GM19467 (cell line): ENCODE measurements around the gene FTSJ1.
"Not testable (repeated sequence)": the region's sequence is repeated elsewhere in the genome, so short reads cannot be mapped to it uniquely, and the experiment has no call there.

Experiments
- ATAC-seq: cut with Tn5 transposase; IDR thresholded peaks from one replicate; pipeline ENCODE4 v1.9.1; 2021; ENCODE audit warnings: mild to moderate bottlenecking, moderate library complexity; ENCODE audit not compliant: unreplicated experiment

Gene FTSJ1

GRCh38 chrX:48521353-48522243, 45.6 kb downstream of the FTSJ1 start, which contains the start of gene EBP:
TSS of gene EBP (plus strand) at chrX:48521808. CDS start at chrX:48523772, 1,964 bp downstream.
- peak; percentile 95 for ATAC-seq

- no peak for ATAC-seq
Measured at GRCh38 chrX:48522291-48522690, 46.3 kb downstream of the FTSJ1 start.

DNA sequence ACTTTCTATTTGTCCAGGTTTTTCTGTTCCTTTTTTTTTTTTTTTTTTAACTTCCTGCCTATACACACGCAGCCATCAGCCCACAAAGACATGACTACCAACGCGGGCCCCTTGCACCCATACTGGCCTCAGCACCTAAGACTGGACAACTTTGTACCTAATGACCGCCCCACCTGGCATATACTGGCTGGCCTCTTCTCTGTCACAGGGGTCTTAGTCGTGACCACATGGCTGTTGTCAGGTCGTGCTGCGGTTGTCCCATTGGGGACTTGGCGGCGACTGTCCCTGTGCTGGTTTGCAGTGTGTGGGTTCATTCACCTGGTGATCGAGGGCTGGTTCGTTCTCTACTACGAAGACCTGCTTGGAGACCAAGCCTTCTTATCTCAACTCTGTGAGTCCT, 47.7 kb downstream of the FTSJ1 start:
- no peak for ATAC-seq

- ATAC-seq, result not testable (repeated sequence)
Measured at GRCh38 chrX:48525853-48526252, 49.9 kb downstream of the FTSJ1 start.

DNA sequence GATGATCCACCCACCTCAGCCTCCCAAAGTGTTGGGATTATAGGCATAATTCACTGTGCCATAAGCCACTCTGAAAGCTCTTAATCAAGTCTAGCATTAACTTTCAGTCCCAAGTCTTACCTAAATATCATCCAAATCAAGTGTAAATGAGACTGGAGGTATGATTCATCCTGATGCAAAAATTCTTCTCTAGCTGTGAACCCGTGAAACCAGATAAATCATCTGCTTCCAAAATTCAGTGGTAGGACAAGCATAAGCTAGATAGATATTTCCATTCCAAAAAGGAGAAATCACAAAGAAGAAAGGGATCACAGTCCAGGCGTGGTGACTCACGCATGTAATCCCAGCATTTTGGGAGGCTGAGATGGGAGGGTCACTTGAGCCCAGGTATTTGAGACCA, 54.7 kb downstream of the FTSJ1 start:
- ATAC-seq, result no peak

DNA sequence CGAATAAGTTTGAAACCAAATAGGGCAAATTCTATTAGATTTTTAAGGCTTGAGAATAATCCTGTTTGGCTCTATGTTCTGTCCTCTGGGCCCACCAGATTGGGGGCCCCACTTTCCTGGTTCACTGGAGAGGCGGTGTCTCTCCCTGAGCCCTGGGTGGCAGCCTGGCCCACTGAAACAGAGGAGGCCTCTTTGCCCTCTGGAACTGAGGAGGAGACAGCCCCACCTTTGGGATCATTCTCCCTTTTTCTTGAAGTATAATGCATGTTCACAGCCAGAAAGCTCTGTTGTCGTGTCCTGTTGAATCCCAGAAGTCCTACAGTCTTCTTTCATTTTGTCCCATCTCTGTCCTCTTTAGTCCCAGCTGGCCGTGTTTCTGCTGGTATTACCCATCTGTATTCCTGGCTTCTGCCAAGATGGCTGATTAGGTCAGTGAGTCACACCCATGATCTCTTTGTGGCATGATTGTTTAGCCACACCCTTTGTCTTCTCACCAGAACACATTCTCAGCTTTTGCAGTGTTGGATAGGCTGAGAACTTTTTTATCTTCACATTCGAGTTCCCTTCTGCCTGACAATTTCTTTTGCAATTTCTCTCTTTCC, 55.5 kb downstream of the FTSJ1 start:
- no peak for ATAC-seq

- no peak for ATAC-seq
Measured at GRCh38 chrX:48532161-48532560, 56.2 kb downstream of the FTSJ1 start.

DNA sequence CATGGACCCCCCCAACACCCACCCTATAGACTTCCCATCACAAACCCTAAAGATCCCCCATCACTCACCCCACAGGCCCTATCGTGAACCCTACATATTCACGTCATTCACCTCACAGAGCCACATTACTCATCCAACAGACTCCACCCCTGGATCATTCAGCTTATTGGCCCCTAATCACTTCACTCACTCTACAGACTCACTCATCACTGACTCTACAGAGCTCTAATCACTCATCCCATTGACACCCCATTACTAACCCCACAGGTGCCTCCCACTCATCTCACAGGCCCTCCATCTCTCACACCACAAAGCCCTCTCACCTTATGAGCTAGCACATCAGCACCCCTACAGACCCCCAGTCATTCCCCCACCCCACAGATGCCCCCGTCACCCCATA, 57.2 kb downstream of the FTSJ1 start:
- ATAC-seq, result no peak
